Calu3 (cell line): ENCODE measurements around the gene GAS2L1. TPM values are rescaled to one million over a fixed set of nuclear protein-coding genes. Genes with fewer than 3 reads are reported as not detected.

Source experiments
- microRNA-seq: library from miRNA; unstranded; fragments of <30 nt; microRNA quantifications from one replicate; pipeline ENCODE4 v1.2.0, GENCODE V29; 2022
- total RNA-seq: library from RNA; stranded (reverse); gene quantifications from 2 replicates; pipeline ENCODE4 v1.2.3, GENCODE V29; 2022

Gene GAS2L1
- total RNA-seq, 1 experiment from 2014 or later, result 16.9 TPM

Small RNA genes lying within 50 kb of the gene (microRNA-seq; reads per million reads assigned to microRNA genes)
- gene MIR3653, result 26.4 reads per million, percentile 48 among the genes with 10 or more reads in this experiment

Other genes starting within 250 kb of the GAS2L1 start
- not detected in 2 replicates for gene C22orf31, start 244.8 kb upstream of the GAS2L1 start, total RNA-seq
- 2.1 and 2.8 TPM in 2 replicates for gene KREMEN1, start 233.6 kb upstream of the GAS2L1 start, total RNA-seq
- 1.1 and 2.4 TPM in 2 replicates for gene EMID1, start 100.8 kb upstream of the GAS2L1 start, total RNA-seq
- gene RHBDD3, start 38.7 kb upstream of the GAS2L1 start, total RNA-seq, result 51.5 and 51.7 TPM in 2 replicates
- gene EWSR1, start 38.4 kb upstream of the GAS2L1 start, total RNA-seq, result 368 and 374 TPM in 2 replicates
- 1.6 and 2.2 TPM in 2 replicates for gene RASL10A, start 9.0 kb downstream of the GAS2L1 start, total RNA-seq
- gene AP1B1, start 81.9 kb downstream of the GAS2L1 start, total RNA-seq, result 88.9 and 92.7 TPM in 2 replicates
- gene RFPL1, start 131.9 kb downstream of the GAS2L1 start, total RNA-seq, result not detected in 2 replicates
- gene NEFH, start 173.6 kb downstream of the GAS2L1 start, total RNA-seq, result not detected in 2 replicates
- 64.0 and 67.6 TPM in 2 replicates for gene THOC5, start 247.1 kb downstream of the GAS2L1 start, total RNA-seq